Smooth muscle cell (in vitro differentiated cells): Measurements from ENCODE around the gene NUDT4. TPM values are rescaled to one million over a fixed set of nuclear protein-coding genes. Genes with fewer than 3 reads are reported as not detected.
"Not testable (repeated sequence)": the region's sequence is repeated elsewhere in the genome, so short reads cannot be mapped to it uniquely, and the experiment has no call there.

Experiments used
- DNase-seq: peaks from one replicate; lab custom pipeline; 2025; ENCODE audit not compliant: unreplicated experiment; lab: John Stamatoyannopoulos, UW
- H2AFZ ChIP-seq: fragments of 200-600 bp; sonication (generic); 2 replicates; pipeline ENCODE4 v1.6.0; 2016; ENCODE audit warnings: antibody characterized with exemption, low read depth, mild to moderate bottlenecking
- H3F3A ChIP-seq: fragments of 200-600 bp; sonication (generic); 2 replicates; pipeline ENCODE4 v1.6.0; 2017; ENCODE audit warnings: antibody characterized with exemption, low read depth
- H3K27ac ChIP-seq: fragments of 200-600 bp; sonication (generic); 2 replicates; pipeline ENCODE4 v1.5.1; 2016; ENCODE audit warnings: low read depth, mild to moderate bottlenecking
- H3K27me3 ChIP-seq: fragments of 200-600 bp; sonication (generic); 2 replicates; pipeline ENCODE4 v1.6.1; 2016; ENCODE audit warnings: low read depth, mild to moderate bottlenecking
- H3K36me3 ChIP-seq: fragments of 200-600 bp; sonication (generic); 2 replicates; pipeline ENCODE4 v1.5.1; 2016; ENCODE audit warnings: low read depth
- H3K4me1 ChIP-seq: fragments of 200-600 bp; sonication (generic); 2 replicates; pipeline ENCODE4 v1.5.1; 2016; ENCODE audit warnings: low read depth
- H3K4me2 ChIP-seq: fragments of 200-600 bp; sonication (generic); 2 replicates; pipeline ENCODE4 v1.6.0; 2016; ENCODE audit warnings: mild to moderate bottlenecking
- H3K4me3 ChIP-seq: fragments of 200-600 bp; sonication (generic); 2 replicates; pipeline ENCODE4 v1.5.1; 2016; ENCODE audit warnings: mild to moderate bottlenecking
- H3K79me2 ChIP-seq: fragments of 200-600 bp; sonication (generic); 2 replicates; pipeline ENCODE4 v1.6.0; 2016; ENCODE audit warnings: low read depth, mild to moderate bottlenecking
- H3K9ac ChIP-seq: fragments of 200-600 bp; sonication (generic); 2 replicates; pipeline ENCODE4 v1.6.0; 2016; ENCODE audit warnings: low read depth
- H3K9me3 ChIP-seq: fragments of 200-600 bp; sonication (generic); replicated peaks from 2 replicates; pipeline ENCODE4 v1.5.1; 2016; ENCODE audit warnings: low read depth
- H4K20me1 ChIP-seq: fragments of 200-600 bp; sonication (generic); 2 replicates; pipeline ENCODE4 v1.6.0; 2016; ENCODE audit warnings: low read depth
- WGBS: methylation state at CpG from one replicate; pipeline ENCODE4 v1.1.7; 2016; ENCODE audit warnings: low lambda C conversion rate; 5-methylcytosine and 5-hydroxymethylcytosine counted together
- polyA plus RNA-seq: library from polyadenylated mRNA; unstranded; fragments of >200 nt; fragmentation: Nextera tagmentation; extraction: Ambion mirVana; gene quantifications from 2 replicates; pipeline ENCODE4 v1.2.1, GENCODE V29; 2016
- total RNA-seq: library from RNA; depleted of rRNA; stranded (reverse); fragments of >200 nt; gene quantifications from 2 replicates; pipeline ENCODE4 v1.2.3, GENCODE V29; 2014
- TF ChIP-seq, protein P1 (sequence below): fragments of 200-600 bp; sonication (generic); IDR thresholded peaks from 2 replicates; pipeline ENCODE4 v1.5.1; 2017; ENCODE audit warnings: borderline replicate concordance, mild to moderate bottlenecking, antibody characterized with exemption; ENCODE audit not compliant: insufficient read depth, poor library complexity, severe bottlenecking

NUDT4 gene
- total and polyA plus RNA-seq, 2 experiments from 2014 or later, result 53.9 to 83.2 TPM

DNA sequence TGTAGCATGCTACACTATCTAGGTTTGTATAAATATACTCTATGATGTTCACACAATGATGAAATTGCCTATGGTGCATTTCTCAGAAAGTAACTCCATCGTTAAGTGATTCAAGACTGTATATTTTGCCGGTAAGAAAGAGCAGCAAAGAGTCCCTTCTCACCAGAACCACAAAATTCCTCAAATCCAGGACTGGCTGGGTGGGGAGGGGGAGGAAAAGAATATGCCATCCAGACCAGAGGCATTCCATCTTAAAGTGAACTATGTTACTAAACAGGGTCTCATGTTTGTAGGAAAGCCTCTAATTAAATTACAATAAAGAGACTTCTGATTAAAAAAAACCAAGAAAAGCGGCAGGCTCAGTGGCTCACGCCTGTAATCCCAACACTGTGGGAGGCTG, 52.6 kb downstream of the NUDT4 start:
- no peaks in the 10 kb centered on the region for H3K9me3 ChIP-seq
- no peaks in the 10 kb centered on the region for H3K36me3 ChIP-seq
- peaks cover 100% of the 10 kb centered on the region for H3K79me2 ChIP-seq
- peaks cover 13% of the 10 kb centered on the region for H3K4me1 ChIP-seq
- no peak overlapping the region for H2AFZ ChIP-seq
- no peak overlapping the region for H3K4me3 ChIP-seq
- peaks cover 30% of the 10 kb centered on the region for H3F3A ChIP-seq
- H3K4me2 ChIP-seq, result peak overlapping the region; percentile 20
- no peak overlapping the region for H3K9ac ChIP-seq
- TF ChIP-seq, protein P1, sequence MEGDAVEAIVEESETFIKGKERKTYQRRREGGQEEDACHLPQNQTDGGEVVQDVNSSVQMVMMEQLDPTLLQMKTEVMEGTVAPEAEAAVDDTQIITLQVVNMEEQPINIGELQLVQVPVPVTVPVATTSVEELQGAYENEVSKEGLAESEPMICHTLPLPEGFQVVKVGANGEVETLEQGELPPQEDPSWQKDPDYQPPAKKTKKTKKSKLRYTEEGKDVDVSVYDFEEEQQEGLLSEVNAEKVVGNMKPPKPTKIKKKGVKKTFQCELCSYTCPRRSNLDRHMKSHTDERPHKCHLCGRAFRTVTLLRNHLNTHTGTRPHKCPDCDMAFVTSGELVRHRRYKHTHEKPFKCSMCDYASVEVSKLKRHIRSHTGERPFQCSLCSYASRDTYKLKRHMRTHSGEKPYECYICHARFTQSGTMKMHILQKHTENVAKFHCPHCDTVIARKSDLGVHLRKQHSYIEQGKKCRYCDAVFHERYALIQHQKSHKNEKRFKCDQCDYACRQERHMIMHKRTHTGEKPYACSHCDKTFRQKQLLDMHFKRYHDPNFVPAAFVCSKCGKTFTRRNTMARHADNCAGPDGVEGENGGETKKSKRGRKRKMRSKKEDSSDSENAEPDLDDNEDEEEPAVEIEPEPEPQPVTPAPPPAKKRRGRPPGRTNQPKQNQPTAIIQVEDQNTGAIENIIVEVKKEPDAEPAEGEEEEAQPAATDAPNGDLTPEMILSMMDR, result no peak
- H4K20me1 ChIP-seq, result peaks cover 100% of the 10 kb centered on the region
- H3K27ac ChIP-seq, result peak overlapping the region; percentile 74
- H3K27me3 ChIP-seq, result no peaks in the 10 kb centered on the region
- 55% methylated on average over 4 of the region's 4 CpGs for WGBS
- no peak for DNase-seq

DNA sequence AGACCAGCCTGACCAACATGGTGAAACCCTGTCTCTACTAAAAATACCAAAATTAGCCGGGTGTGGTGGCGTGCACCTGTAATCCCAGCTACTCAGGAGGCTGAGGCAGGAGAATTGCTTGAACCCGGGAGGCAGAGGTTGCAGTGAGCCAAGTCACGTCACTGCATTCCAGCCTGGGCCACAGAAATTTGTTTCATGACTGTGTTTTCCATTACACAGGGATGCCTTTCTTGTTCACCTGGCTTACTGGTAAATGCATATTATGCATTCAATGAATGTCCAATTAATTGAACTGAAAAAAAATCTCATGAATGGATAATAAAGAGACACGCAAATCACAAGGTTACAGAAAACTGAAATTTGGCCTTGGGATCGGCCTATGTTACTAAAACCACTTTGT, 54.3 kb downstream of the NUDT4 start:
- H3K79me2 ChIP-seq, result peaks cover 100% of the 10 kb centered on the region
- not testable (repeated sequence) for H3K9ac ChIP-seq, H3K27ac ChIP-seq, H3K4me2 ChIP-seq, H2AFZ ChIP-seq, DNase-seq, H3K9me3 ChIP-seq, H3K4me1 ChIP-seq, H3K27me3 ChIP-seq, H3K36me3 ChIP-seq, H3K4me3 ChIP-seq
- peaks cover 25% of the 10 kb centered on the region for H3F3A ChIP-seq
- 93% methylated on average over 6 of the region's 6 CpGs for WGBS
- peaks cover 100% of the 10 kb centered on the region for H4K20me1 ChIP-seq

DNA sequence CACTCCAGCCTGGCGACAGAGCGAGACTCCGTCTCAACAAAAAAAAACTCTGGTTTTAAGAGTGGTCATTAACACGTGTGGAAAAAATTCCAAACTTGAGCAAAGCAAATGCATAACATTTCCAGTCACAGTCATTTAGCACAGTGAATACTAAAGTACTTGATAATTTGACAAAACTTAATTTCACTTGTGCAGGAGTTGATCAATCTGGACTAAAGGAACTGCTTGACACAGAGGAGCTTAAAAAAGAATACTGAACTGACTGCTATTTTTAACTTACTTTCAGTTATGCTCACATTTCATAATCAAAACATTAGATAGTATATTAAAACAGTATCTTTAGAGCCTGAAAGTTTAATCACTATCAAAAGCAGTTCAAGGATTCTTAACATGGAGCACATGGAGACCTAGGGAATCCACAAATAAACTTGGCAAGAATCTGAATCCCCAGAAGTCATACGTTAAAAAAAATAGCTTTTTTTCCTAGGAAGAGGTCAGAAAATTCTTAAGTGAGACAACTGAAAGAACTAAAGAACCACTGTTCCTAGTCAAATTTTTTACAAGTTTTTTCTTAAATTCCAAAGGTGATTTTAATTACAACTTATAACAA, 56.6 kb downstream of the NUDT4 start:
- Histone ChIP-seq H3K9me3 (no peaks in the 10 kb centered on the region), H3F3A (peaks cover 8% of the 10 kb centered on the region), H3K4me1 (peaks cover 4% of the 10 kb centered on the region), H3K4me3 (no peak overlapping the region), H3K4me2 (no peak overlapping the region), H4K20me1 (peaks cover 100% of the 10 kb centered on the region), H3K27ac (no peak overlapping the region), H3K27me3 (no peaks in the 10 kb centered on the region), H3K9ac (no peak overlapping the region), H2AFZ (no peak overlapping the region), H3K79me2 (peaks cover 100% of the 10 kb centered on the region), H3K36me3 (no peaks in the 10 kb centered on the region)
- WGBS, result 77% methylated on average over 5 of the region's 5 CpGs
- TF ChIP-seq, protein P1, result no peak
- no peak for DNase-seq

DNA sequence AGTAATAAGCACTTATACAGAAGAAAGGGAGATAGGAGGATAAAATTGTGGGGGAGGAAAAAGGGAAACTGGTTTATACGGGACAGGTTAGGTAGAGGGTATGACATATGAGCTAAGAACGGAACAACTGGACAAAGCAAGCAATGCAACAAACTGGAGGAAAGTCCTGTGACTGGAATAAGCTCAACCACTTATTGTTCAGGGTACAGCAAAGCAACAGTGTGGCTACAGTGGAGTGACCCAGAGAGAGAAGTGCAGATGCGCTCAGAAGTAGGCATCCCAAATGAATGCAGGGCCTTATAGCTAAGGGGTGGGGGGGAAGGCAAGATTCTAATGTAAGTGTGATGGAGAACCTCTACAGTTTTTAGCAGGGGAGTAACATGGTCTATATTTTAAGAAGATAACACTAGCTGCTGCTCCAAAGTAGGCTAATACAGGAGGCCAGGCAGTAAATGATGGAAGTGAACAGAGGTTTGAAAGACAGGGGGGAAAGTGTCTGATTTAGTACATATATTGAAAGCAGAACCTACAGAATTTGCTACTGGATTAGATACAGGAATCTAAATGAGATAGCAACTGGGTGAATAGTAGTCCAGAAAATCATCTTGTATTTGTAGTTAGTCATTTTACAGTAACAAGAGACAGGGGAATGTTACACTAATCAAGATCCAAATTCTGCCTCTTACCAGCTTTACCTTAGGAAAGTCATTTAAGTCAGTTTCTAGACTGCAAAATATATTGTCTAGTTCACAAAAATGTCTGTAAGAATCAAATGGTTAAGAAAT, 60.7 kb downstream of the NUDT4 start:
- no peak for DNase-seq
- H3K4me1 ChIP-seq, result peaks cover 28% of the 10 kb centered on the region
- no peak overlapping the region for H3K27ac ChIP-seq
- H3K4me3 ChIP-seq, result no peak overlapping the region
- no peak overlapping the region for H2AFZ ChIP-seq
- H3K4me2 ChIP-seq, result peak overlapping the region; percentile 98
- H4K20me1 ChIP-seq, result peaks cover 81% of the 10 kb centered on the region
- no peak overlapping the region for H3K9ac ChIP-seq
- TF ChIP-seq, protein P1, result no peak
- H3K79me2 ChIP-seq, result peaks cover 82% of the 10 kb centered on the region
- H3K27me3 ChIP-seq, result no peaks in the 10 kb centered on the region
- no peaks in the 10 kb centered on the region for H3K9me3 ChIP-seq
- 82% methylated on average over 3 of the region's 3 CpGs for WGBS
- no peaks in the 10 kb centered on the region for H3K36me3 ChIP-seq
- peaks cover 3% of the 10 kb centered on the region for H3F3A ChIP-seq
